Chondrocyte (in vitro differentiated cells): ENCODE measurements around the gene SSC4D. TPM values are rescaled to one million over a fixed set of nuclear protein-coding genes. Genes with fewer than 3 reads are reported as not detected.

ENCODE experiments used
- DNase-seq: peaks from one replicate; pipeline ENCODE4 v3.0.0; 2021; ENCODE audit warnings: mixed read lengths, low spot score
- H3K27ac Mint-ChIP-seq: one replicate; pipeline ENCODE4 v1.8.0; 2021; ENCODE audit warnings: mild to moderate bottlenecking, moderate library complexity, mixed read lengths; ENCODE audit not compliant: unreplicated experiment
- H3K27me3 Mint-ChIP-seq: 2 replicates; pipeline ENCODE4 v1.8.0; 2021; ENCODE audit warnings: low read depth, mixed read lengths
- H3K36me3 Mint-ChIP-seq: 2 replicates; pipeline ENCODE4 v1.8.0; 2021; ENCODE audit warnings: low read depth, mixed read lengths
- H3K4me1 Mint-ChIP-seq: 2 replicates; pipeline ENCODE4 v1.8.0; 2021; ENCODE audit warnings: low read depth, mild to moderate bottlenecking, mixed read lengths
- H3K4me3 Mint-ChIP-seq: one replicate; pipeline ENCODE4 v1.8.0; 2021; ENCODE audit warnings: mild to moderate bottlenecking, moderate library complexity, mixed read lengths; ENCODE audit not compliant: unreplicated experiment
- H3K9me3 Mint-ChIP-seq: 2 replicates; pipeline ENCODE4 v1.8.0; 2021; ENCODE audit warnings: low read depth, mixed read lengths
- CTCF ChIP-seq: fragments of 200-600 bp; sonication (generic); IDR thresholded peaks from 2 replicates; pipeline ENCODE4 v1.5.0; 2021; ENCODE audit warnings: antibody characterized with exemption, mild to moderate bottlenecking, moderate library complexity
- total RNA-seq: library from RNA; stranded (reverse); gene quantifications from 3 replicates; pipeline ENCODE4 v1.2.1, GENCODE V29; 2021

Gene SSC4D
- total RNA-seq, 1 donor from 2014 or later, result 1.2 TPM

GRCh38 chr7:76357475-76358010, 52.0 kb downstream of the SSC4D start:
- peak overlapping the region; percentile 99 for H3K27ac Mint-ChIP-seq
- no peaks in the 10 kb centered on the region for H3K9me3 Mint-ChIP-seq
- peak overlapping the region; percentile 82 for H3K4me3 Mint-ChIP-seq
- TF ChIP-seq CTCF, result no peak
- no peaks in the 10 kb centered on the region for H3K27me3 Mint-ChIP-seq
- peaks cover 11% of the 10 kb centered on the region for H3K36me3 Mint-ChIP-seq
- H3K4me1 Mint-ChIP-seq, result peaks cover 48% of the 10 kb centered on the region
- DNase-seq, result no peak

GRCh38 chr7:76356823-76357222, 52.7 kb downstream of the SSC4D start:
- Mint-ChIP-seq H3K9me3 (no peaks in the 10 kb centered on the region), H3K4me3 (peak overlapping the region; percentile 82), H3K36me3 (peaks cover 11% of the 10 kb centered on the region), H3K27ac (peak overlapping the region; percentile 99), H3K4me1 (peaks cover 55% of the 10 kb centered on the region), H3K27me3 (no peaks in the 10 kb centered on the region)
- no peak for DNase-seq
- peak; percentile 22 for TF ChIP-seq CTCF

- H3K36me3 Mint-ChIP-seq, result peaks cover 12% of the 10 kb centered on the region
- peak overlapping the region; percentile 50 for H3K4me3 Mint-ChIP-seq
- H3K27me3 Mint-ChIP-seq, result no peaks in the 10 kb centered on the region
- no peak for TF ChIP-seq CTCF
- peaks cover 62% of the 10 kb centered on the region for H3K4me1 Mint-ChIP-seq
- H3K9me3 Mint-ChIP-seq, result no peaks in the 10 kb centered on the region
- peak overlapping the region; percentile 99 for H3K27ac Mint-ChIP-seq
- DNase-seq, result no peak
Measured at GRCh38 chr7:76356115-76356514, 53.4 kb downstream of the SSC4D start.

GRCh38 chr7:76354981-76355730, 54.3 kb downstream of the SSC4D start:
- H3K27ac Mint-ChIP-seq, result peak overlapping the region; percentile 99
- no peak for DNase-seq
- TF ChIP-seq CTCF, result no peak
- peaks cover 14% of the 10 kb centered on the region for H3K36me3 Mint-ChIP-seq
- no peaks in the 10 kb centered on the region for H3K9me3 Mint-ChIP-seq
- H3K27me3 Mint-ChIP-seq, result no peaks in the 10 kb centered on the region
- no peak overlapping the region for H3K4me3 Mint-ChIP-seq
- H3K4me1 Mint-ChIP-seq, result peaks cover 67% of the 10 kb centered on the region

GRCh38 chr7:76354516-76354915, 55.0 kb downstream of the SSC4D start:
- Mint-ChIP-seq H3K4me1 (peaks cover 62% of the 10 kb centered on the region), H3K9me3 (no peaks in the 10 kb centered on the region), H3K36me3 (peaks cover 18% of the 10 kb centered on the region), H3K27me3 (no peaks in the 10 kb centered on the region), H3K27ac (peak overlapping the region; percentile 6), H3K4me3 (no peak overlapping the region)
- peak; percentile 7 for DNase-seq
- TF ChIP-seq CTCF, result no peak
